Endothelial cell of umbilical vein (primary cell): ENCODE data around the gene EME2. TPM values are rescaled to one million over a fixed set of nuclear protein-coding genes. Genes with fewer than 3 reads are reported as not detected.

Source experiments
- BruUV-seq: library from RNA; stranded (reverse); fragments of 400-500 nt; replicated peaks from 2 replicates; lab custom pipeline; 2021; lab: Mats Ljungman, UMichigan
- CTCF ChIA-PET: fragments of 300-600, 350-600 bp; sonication (Branson Sonifier 250); formaldehyde crosslinking; loops from one replicate; lab custom pipeline; 2021; ENCODE audit warnings: antibody characterized with exemption, inconsistent platforms; lab: Charles Lee
- POLR2A ChIA-PET: fragments of 300-600, 350-600 bp; sonication (Branson Sonifier 250); formaldehyde crosslinking; loops from one replicate; lab custom pipeline; 2021; ENCODE audit warnings: antibody characterized with exemption, inconsistent platforms; lab: Charles Lee
- DNase-seq: peaks from one replicate; pipeline ENCODE4 v3.0.0-alpha.2; 2011; ENCODE audit warnings: low read depth, low spot score
- FAIRE-seq: peaks from 2 replicates; lab custom pipeline; 2011; peaks lifted over from hg19 to GRCh38; lab: Jason Lieb, UNC
- H2AFZ ChIP-seq: 2 replicates; pipeline ENCODE4 v1.6.0; 2012; ENCODE audit warnings: low read depth, low read length, control low read depth, inconsistent platforms
- H3K27ac ChIP-seq: 2 replicates; pipeline ENCODE4 v1.5.1; 2011; ENCODE audit warnings: low read depth, mild to moderate bottlenecking, control low read depth, low read length, moderate library complexity; ENCODE audit not compliant: insufficient read depth
- H3K27me3 ChIP-seq, 2 experiments: 2 replicates each; pipeline versions ENCODE4 v1.6.0 to v1.6.1; 2011; ENCODE audit warnings: low read length in 2 of 2, mixed read lengths in 1 of 2; ENCODE audit not compliant: control insufficient read depth in 2 of 2, insufficient read depth in 2 of 2
- H3K36me3 ChIP-seq, 2 experiments: 2 replicates in 1 of 2; 3 replicates in 1 of 2; pipeline ENCODE4 v1.5.1; 2011; ENCODE audit warnings: low read length in 2 of 2, mild to moderate bottlenecking in 1 of 2, moderate library complexity in 1 of 2; ENCODE audit not compliant: control insufficient read depth in 2 of 2, insufficient read depth in 2 of 2; ENCODE audit errors: extremely low read depth in 1 of 2
- H3K4me1 ChIP-seq: 3 replicates; pipeline ENCODE4 v1.5.1; 2011; ENCODE audit warnings: mild to moderate bottlenecking, low read length; ENCODE audit not compliant: control insufficient read depth, insufficient read depth; ENCODE audit errors: extremely low read depth
- H3K4me2 ChIP-seq: 2 replicates; pipeline ENCODE4 v1.6.1; 2011; ENCODE audit warnings: low read length, control low read depth, mixed read lengths; ENCODE audit not compliant: insufficient read depth
- H3K4me3 ChIP-seq, 3 experiments: fragments of 200-600 bp in 1 of 3; sonication (generic), shearing (Covaris generic) in 1 of 3; replicated peaks in 1 of 3; 2 replicates each; pipeline ENCODE4 v1.5.1; 2011 to 2016; ENCODE audit warnings: control low read depth in 3 of 3, low read length in 3 of 3, mild to moderate bottlenecking in 2 of 3, inconsistent platforms in 1 of 3, low read depth in 1 of 3, moderate library complexity in 1 of 3; ENCODE audit not compliant: insufficient read depth in 1 of 3
- H3K79me2 ChIP-seq: 2 replicates; pipeline ENCODE4 v1.6.0; 2012; ENCODE audit warnings: low read length, inconsistent platforms; ENCODE audit not compliant: control insufficient read depth, insufficient read depth
- H3K9ac ChIP-seq: replicated peaks from 2 replicates; pipeline ENCODE3; 2011; ENCODE audit warnings: low read length, control low read depth; ENCODE audit not compliant: insufficient read depth; ENCODE audit errors: extremely low read depth
- H3K9me1 ChIP-seq: replicated peaks from 3 replicates; pipeline ENCODE4 v1.6.0; 2011; ENCODE audit warnings: mild to moderate bottlenecking, low read length; ENCODE audit not compliant: control insufficient read depth, insufficient read depth; ENCODE audit errors: extremely low read depth
- H3K9me3 ChIP-seq: replicated peaks from 2 replicates; pipeline ENCODE4 v1.5.1; 2012; ENCODE audit warnings: low read length, inconsistent platforms; ENCODE audit not compliant: control insufficient read depth, insufficient read depth
- H4K20me1 ChIP-seq: replicated peaks from 2 replicates; pipeline ENCODE3; 2011; ENCODE audit warnings: mild to moderate bottlenecking, low read length; ENCODE audit not compliant: control insufficient read depth, insufficient read depth; ENCODE audit errors: extremely low read depth
- CTCF ChIP-seq, 2 donors: IDR thresholded peaks; 1 replicate in 1 of 2; 2 replicates in 1 of 2; pipeline ENCODE4 v1.5.1; 2011; ENCODE audit warnings: low read length in 2 of 2, mild to moderate bottlenecking in 2 of 2, moderate library complexity in 2 of 2, control low read depth in 1 of 2, inconsistent platforms in 1 of 2, low read depth in 1 of 2; ENCODE audit not compliant: insufficient read depth in 1 of 2; ENCODE audit errors: extremely low read depth in 1 of 2
- EZH2 ChIP-seq: IDR thresholded peaks from 2 replicates; pipeline ENCODE4 v1.6.1; 2012; ENCODE audit warnings: borderline replicate concordance, low read depth, mild to moderate bottlenecking, moderate library complexity, low read length, inconsistent platforms; ENCODE audit not compliant: severe bottlenecking
- FOS ChIP-seq: IDR thresholded peaks from 2 replicates; pipeline ENCODE4 v1.6.1; 2011; ENCODE audit warnings: mild to moderate bottlenecking, low read length, moderate library complexity, borderline replicate concordance; ENCODE audit not compliant: insufficient read depth
- GATA2 ChIP-seq: IDR thresholded peaks from 2 replicates; pipeline ENCODE4 v1.7.0; 2011; ENCODE audit warnings: low read depth, mild to moderate bottlenecking, moderate library complexity, mixed read lengths, low read length; ENCODE audit not compliant: insufficient read length, insufficient read depth
- JUN ChIP-seq: IDR thresholded peaks from 2 replicates; pipeline ENCODE4 v1.6.1; 2011; ENCODE audit warnings: borderline replicate concordance, low read depth; ENCODE audit not compliant: insufficient read length, insufficient read depth
- MAX ChIP-seq: IDR thresholded peaks from 2 replicates; pipeline ENCODE4 v1.6.1; 2011; ENCODE audit not compliant: insufficient read depth, insufficient read length
- MYC ChIP-seq: IDR thresholded peaks from one replicate; pipeline ENCODE4 v1.6.1; 2011; ENCODE audit warnings: mild to moderate bottlenecking, low read depth, low read length
- POLR2A ChIP-seq: IDR thresholded peaks from 2 replicates; pipeline ENCODE4 v1.6.1; 2012; ENCODE audit warnings: low read depth, mild to moderate bottlenecking, control low read depth, low read length
- POLR2AphosphoS5 ChIP-seq: IDR thresholded peaks from 2 replicates; pipeline ENCODE4 v1.6.1; 2012; ENCODE audit warnings: low read depth, mild to moderate bottlenecking, control low read depth, low read length, moderate library complexity; ENCODE audit not compliant: insufficient read depth
- dilution Hi-C: fragments of 300-500 bp; cut with MboI; formaldehyde crosslinking; loops from one replicate; pipeline ENCODE4 v1.15.0; 2019; ENCODE audit warnings: low sequenced_read_pairs; ENCODE audit not compliant: extremely low pct_ligation_motif_present
- intact Hi-C: fragments of 100-400 bp; cut with micrococcal nuclease; formaldehyde crosslinking; loops from one replicate; pipeline ENCODE4 v1.10.0; 2022
- polyA plus RNA-seq, 4 experiments: library from polyadenylated mRNA; depleted of rRNA in 3 of 4; stranded (reverse) in 3 of 4; unstranded in 1 of 4; fragments of >200 nt; gene quantifications; 2 replicates each; pipeline versions ENCODE4 v1.2.1 to v1.2.3, GENCODE V29; 2011 to 2012; ENCODE audit warnings: missing spikeins in 1 of 4
- total RNA-seq: library from RNA; stranded (reverse); gene quantifications from 2 replicates; pipeline ENCODE4 v1.2.3, GENCODE V29; 2021

EME2 gene
- total and polyA plus RNA-seq, 2 donors (not counting 3 experiments of a cell fraction or from before 2014, with no cell fraction given) = 9.7 to 21.4 TPM

DNA sequence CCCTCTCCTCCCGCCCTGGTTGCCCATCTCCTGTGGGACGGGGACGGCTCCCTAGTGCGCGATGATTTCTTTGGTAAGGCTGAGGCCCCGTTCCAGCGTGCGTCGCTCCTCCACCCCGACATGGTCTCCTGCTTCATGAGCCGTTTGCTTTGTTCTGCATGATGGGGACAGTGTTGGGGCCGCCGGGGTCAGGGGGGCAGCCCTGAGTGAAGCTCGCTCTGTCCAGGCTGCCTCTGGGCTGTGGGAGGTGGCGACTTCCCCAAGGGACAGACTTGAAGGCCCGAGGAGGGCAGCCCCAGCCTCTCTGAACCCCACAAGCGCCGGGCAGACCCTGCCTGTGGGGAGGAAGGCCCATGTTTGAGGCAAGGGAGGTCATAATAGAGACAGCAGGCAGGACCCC is 13.7 kb upstream of the EME2 start:
- TF ChIP-seq CTCF (IDR thresholded peaks at IDR 0.05; ENCODE audit: extremely low read depth in 1 of 2, insufficient read depth in 1 of 2, low read depth in 1 of 2, low read length in 2 of 2) = no peak
- TF ChIP-seq POLR2AphosphoS5 = no peak
- Histone ChIP-seq H3K27ac (no peak overlapping the region), H3K9me1 (no peaks in the 10 kb centered on the region), H3K9ac (no peak overlapping the region), H3K9me3 (no peaks in the 10 kb centered on the region), H4K20me1 (no peaks in the 10 kb centered on the region), H2AFZ (no peak overlapping the region), H3K36me3 (peaks cover 2 to 31% of the 10 kb centered on the region in 2 experiments), H3K4me3 (no peak overlapping the region), H3K27me3 (no peaks in the 10 kb centered on the region), H3K79me2 (no peaks in the 10 kb centered on the region), H3K4me1 (no peaks in the 10 kb centered on the region), H3K4me2 (no peak overlapping the region)
- dilution Hi-C loops = no loop called here
- CTCF ChIA-PET = interaction anchor here (1.6 kb wide), 1 partner anchor 11 kb away, joined by 4 read pairs; no protein-coding TSS in a partner anchor
- intact Hi-C loops = no loop called here
- no peak for DNase-seq
- FAIRE-seq = no peak
- BruUV-seq = no TSS peak
- POLR2A ChIA-PET = no interaction called here

- no peaks in the 10 kb centered on the region for H3K27me3 ChIP-seq
- no peaks in the 10 kb centered on the region for H3K79me2 ChIP-seq
- H3K27ac ChIP-seq = no peak overlapping the region
- peaks cover 2 to 34% of the 10 kb centered on the region in 2 experiments for H3K36me3 ChIP-seq
- DNase-seq (no peak), FAIRE-seq (no peak)
- no peaks in the 10 kb centered on the region for H3K9me1 ChIP-seq
- H2AFZ ChIP-seq = no peak overlapping the region
- intact Hi-C loops (no loop called here), dilution Hi-C loops (no loop called here)
- no TSS peak for BruUV-seq
- ChIA-PET POLR2A (no interaction called here), CTCF (interaction anchor here (1.6 kb wide), 1 partner anchor 11 kb away, joined by 4 read pairs; no protein-coding TSS in a partner anchor)
- no peak overlapping the region for H3K4me2 ChIP-seq
- H4K20me1 ChIP-seq = no peaks in the 10 kb centered on the region
- no peaks in the 10 kb centered on the region for H3K9me3 ChIP-seq
- H3K9ac ChIP-seq = no peak overlapping the region
- no peaks in the 10 kb centered on the region for H3K4me1 ChIP-seq
- H3K4me3 ChIP-seq = no peak overlapping the region
- TF ChIP-seq POLR2A = no peak
- no peak for TF ChIP-seq FOS
- no peak for TF ChIP-seq GATA2
- TF ChIP-seq MAX = no peak
- TF ChIP-seq EZH2 = no peak
- no peak for TF ChIP-seq CTCF (IDR thresholded peaks at IDR 0.05; ENCODE audit: extremely low read depth in 1 of 2, insufficient read depth in 1 of 2, low read depth in 1 of 2, low read length in 2 of 2)
- no peak for TF ChIP-seq JUN
- TF ChIP-seq POLR2AphosphoS5 = no peak
- no peak for TF ChIP-seq MYC
Observed at GRCh38 chr16:1759511-1759910, 13.1 kb upstream of the EME2 start.
